ENCODE results near the gene MYF5. TPM values are rescaled to one million over a fixed set of nuclear protein-coding genes. Genes with fewer than 3 reads are reported as not detected.

MYF5 gene
- total and polyA plus RNA-seq, 2 of the 4 experiments (the other 2 are of a cell fraction): not detected

DNA sequence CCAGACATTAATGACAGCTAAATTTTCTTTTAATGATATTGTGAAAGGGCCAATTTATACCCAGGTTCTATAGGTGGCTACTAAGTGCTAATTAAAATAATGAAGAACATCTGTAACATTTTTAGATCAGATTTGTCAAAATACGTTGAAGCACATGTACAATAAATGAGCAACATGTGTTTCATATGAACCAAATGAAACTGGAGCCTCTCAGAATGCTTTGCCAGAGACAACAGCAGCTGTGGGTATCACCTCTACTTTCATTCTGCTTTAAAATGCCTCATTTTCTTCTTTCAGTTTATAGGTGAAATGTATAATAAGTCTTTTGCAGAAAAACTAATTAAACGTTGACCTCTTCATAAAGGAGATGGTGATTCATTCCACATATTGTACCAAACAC, 35.4 kb upstream of the MYF5 start:
- no CpG with 5 or more reads among the region's 2 CpGs for WGBS, 2 experiments (ENCODE audit: extremely low coverage in 2 of 2, insufficient read length in 1 of 2)
- no peak overlapping the region for H3K4me3 ChIP-seq (ENCODE audit: insufficient read depth, low read depth, low read length)
- H3K56ac ChIP-seq (ENCODE audit: extremely low read depth, insufficient read depth, low read length): no peak overlapping the region

More for the DNA sequence above, 35.4 kb upstream of the MYF5 start:
- Histone ChIP-seq H3K4me1 (ENCODE audit: control insufficient read depth, insufficient read depth, low read length) (no peaks in the 10 kb centered on the region), H3K4me2 (ENCODE audit: low read depth, low read length) (no peak overlapping the region), H3K9me1 (ENCODE audit: insufficient read depth, low read length) (no peaks in the 10 kb centered on the region), H3K9ac (ENCODE audit: low read depth, low read length) (no peak overlapping the region), H3K23ac (ENCODE audit: low read depth, low read length) (no peak overlapping the region), H2AK9ac (replicated peaks; ENCODE audit: low read depth, low read length, poor library complexity) (no peak overlapping the region), H3K4ac (ENCODE audit: low read depth, low read length) (no peak overlapping the region), H2AK5ac (ENCODE audit: low read depth, low read length) (no peak overlapping the region), H4K5ac (ENCODE audit: low read depth, low read length) (no peak overlapping the region), H3K27me3 (ENCODE audit: control insufficient read depth, insufficient read depth, low read length) (no peaks in the 10 kb centered on the region), H2BK5ac (ENCODE audit: low read depth, low read length, poor library complexity, severe bottlenecking) (no peak overlapping the region), H4K8ac (ENCODE audit: low read depth in 2 of 2, low read length in 2 of 2) (no peak overlapping the region), H3K36me3 (ENCODE audit: control insufficient read depth, insufficient read depth, low read length) (no peaks in the 10 kb centered on the region), H2BK20ac (ENCODE audit: low read depth, low read length) (no peak overlapping the region), H4K91ac (ENCODE audit: insufficient read depth, low read depth, low read length) (no peak overlapping the region), H3K9me3 (ENCODE audit: control insufficient read depth, insufficient read depth, low read length) (no peaks in the 10 kb centered on the region), H3K79me1 (ENCODE audit: low read depth in 1 of 2, low read length in 2 of 2) (no peaks in the 10 kb centered on the region), H3K18ac (ENCODE audit: low read depth, low read length) (no peak overlapping the region), H2AFZ (replicated peaks; ENCODE audit: low read length, poor library complexity) (no peak overlapping the region), H4K20me1 (ENCODE audit: insufficient read depth, low read length) (no peaks in the 10 kb centered on the region), H2BK120ac (ENCODE audit: low read depth, low read length) (no peak overlapping the region), H3K27ac (ENCODE audit: insufficient read depth, low read length) (no peak overlapping the region), H2BK15ac (ENCODE audit: low read depth, low read length) (no peak overlapping the region), H3K14ac (replicated peaks; ENCODE audit: low read depth, low read length) (no peak overlapping the region)
- no peak for TF ChIP-seq SMC3 (IDR thresholded peaks at IDR 0.05; ENCODE audit: low read depth, low read length)
- TF ChIP-seq, protein P1, sequence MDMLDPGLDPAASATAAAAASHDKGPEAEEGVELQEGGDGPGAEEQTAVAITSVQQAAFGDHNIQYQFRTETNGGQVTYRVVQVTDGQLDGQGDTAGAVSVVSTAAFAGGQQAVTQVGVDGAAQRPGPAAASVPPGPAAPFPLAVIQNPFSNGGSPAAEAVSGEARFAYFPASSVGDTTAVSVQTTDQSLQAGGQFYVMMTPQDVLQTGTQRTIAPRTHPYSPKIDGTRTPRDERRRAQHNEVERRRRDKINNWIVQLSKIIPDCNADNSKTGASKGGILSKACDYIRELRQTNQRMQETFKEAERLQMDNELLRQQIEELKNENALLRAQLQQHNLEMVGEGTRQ (IDR thresholded peaks at IDR 0.05; ENCODE audit: low read depth, low read length): no peak
- TF ChIP-seq CTCF (conservative IDR thresholded peaks at IDR 0.05; ENCODE audit: low read depth, low read length): no peak
- TF ChIP-seq MAFK (IDR thresholded peaks at IDR 0.05; ENCODE audit: low read depth, low read length): no peak
- TF ChIP-seq, protein P2, sequence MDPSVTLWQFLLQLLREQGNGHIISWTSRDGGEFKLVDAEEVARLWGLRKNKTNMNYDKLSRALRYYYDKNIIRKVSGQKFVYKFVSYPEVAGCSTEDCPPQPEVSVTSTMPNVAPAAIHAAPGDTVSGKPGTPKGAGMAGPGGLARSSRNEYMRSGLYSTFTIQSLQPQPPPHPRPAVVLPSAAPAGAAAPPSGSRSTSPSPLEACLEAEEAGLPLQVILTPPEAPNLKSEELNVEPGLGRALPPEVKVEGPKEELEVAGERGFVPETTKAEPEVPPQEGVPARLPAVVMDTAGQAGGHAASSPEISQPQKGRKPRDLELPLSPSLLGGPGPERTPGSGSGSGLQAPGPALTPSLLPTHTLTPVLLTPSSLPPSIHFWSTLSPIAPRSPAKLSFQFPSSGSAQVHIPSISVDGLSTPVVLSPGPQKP (IDR thresholded peaks at IDR 0.05; ENCODE audit: borderline replicate concordance, low read depth, low read length): no peak
- no peak for TF ChIP-seq BHLHE40 (IDR thresholded peaks at IDR 0.05; ENCODE audit: low read depth, low read length)
- no peak for TF ChIP-seq CHD1 (IDR thresholded peaks at IDR 0.05; ENCODE audit: low read depth, low read length)
- no peak for TF ChIP-seq MAZ (IDR thresholded peaks at IDR 0.05; ENCODE audit: borderline replicate concordance, low read depth, low read length)
- TF ChIP-seq NFE2L2 (IDR thresholded peaks at IDR 0.05; ENCODE audit: low read depth, low read length): no peak
- TF ChIP-seq CEBPB (IDR thresholded peaks at IDR 0.05; ENCODE audit: low read depth, low read length): no peak
- TF ChIP-seq RCOR1 (IDR thresholded peaks at IDR 0.05; ENCODE audit: insufficient replicate concordance, low read length): no peak
- TF ChIP-seq FOS (IDR thresholded peaks at IDR 0.05; ENCODE audit: low read depth, low read length): no peak
- TF ChIP-seq RFX5 (IDR thresholded peaks at IDR 0.05; ENCODE audit: low read depth, low read length): no peak
- TF ChIP-seq MXI1 (IDR thresholded peaks at IDR 0.05; ENCODE audit: borderline replicate concordance, low read depth, low read length): no peak
- TF ChIP-seq POLR2A (IDR thresholded peaks at IDR 0.05; ENCODE audit: low read depth, low read length): no peak
- TF ChIP-seq RAD21 (IDR thresholded peaks at IDR 0.05; ENCODE audit: low read length): no peak
- no peak for ATAC-seq (ENCODE audit: low read depth)
- BruUV-seq (replicated peaks): no TSS peak
- intact Hi-C loops (cut with micrococcal nuclease) (no loop called here), dilution Hi-C loops (cut with HindIII; ENCODE audit: low sequenced_read_pairs, unreplicated experiment) (no loop called here), in situ Hi-C loops (cut with MboI; ENCODE audit: low sequenced_read_pairs) (no loop called here)
- POLR2A ChIA-PET (ENCODE audit: unreplicated experiment): no interaction called here
- CTCF ChIA-PET: interaction anchor here (0.7 kb wide), 1 partner anchor 22 kb away, joined by 3 read pairs; no protein-coding TSS in a partner anchor
- no peak for DNase-seq
